GM23248 (cell line): ENCODE data around the gene CNN1. TPM values are rescaled to one million over a fixed set of nuclear protein-coding genes. Genes with fewer than 3 reads are reported as not detected.
"Not testable (repeated sequence)": the region's sequence is repeated elsewhere in the genome, so short reads cannot be mapped to it uniquely, and the experiment has no call there.

Source experiments
- DNase-seq: peaks from one replicate; pipeline ENCODE4 v3.0.0-alpha.2; 2015
- H2AFZ ChIP-seq: fragments of 200-600 bp; sonication (generic); 2 replicates; pipeline ENCODE4 v1.6.1; 2016; ENCODE audit warnings: antibody characterized with exemption
- H3F3A ChIP-seq: fragments of 200-600 bp; sonication (generic); 2 replicates; pipeline ENCODE4 v1.6.1; 2016; ENCODE audit warnings: mild to moderate bottlenecking, antibody characterized with exemption, mixed run types; ENCODE audit not compliant: insufficient read depth
- H3K27ac ChIP-seq: fragments of 200-600 bp; sonication (generic); 2 replicates; pipeline ENCODE4 v1.5.1; 2016; ENCODE audit warnings: mild to moderate bottlenecking
- H3K27me3 ChIP-seq: fragments of 200-600 bp; sonication (generic); replicated peaks from 2 replicates; pipeline ENCODE4 v1.6.1; 2016; ENCODE audit warnings: mild to moderate bottlenecking; ENCODE audit not compliant: insufficient read depth
- H3K36me3 ChIP-seq: fragments of 200-600 bp; sonication (generic); 2 replicates; pipeline ENCODE4 v1.6.1; 2016; ENCODE audit warnings: low read depth, mild to moderate bottlenecking
- H3K4me1 ChIP-seq: fragments of 200-600 bp; sonication (generic); 2 replicates; pipeline ENCODE4 v1.6.1; 2016; ENCODE audit warnings: mild to moderate bottlenecking; ENCODE audit not compliant: insufficient read depth
- H3K4me2 ChIP-seq: fragments of 200-600 bp; sonication (generic); one replicate; pipeline ENCODE4 v1.6.1; 2016; ENCODE audit warnings: mild to moderate bottlenecking; ENCODE audit not compliant: unreplicated experiment
- H3K4me3 ChIP-seq: fragments of 200-600 bp; sonication (generic); 2 replicates; pipeline ENCODE4 v1.5.1; 2016; ENCODE audit warnings: mild to moderate bottlenecking
- H3K79me2 ChIP-seq: fragments of 200-600 bp; sonication (generic); 2 replicates; pipeline ENCODE4 v1.6.1; 2016; ENCODE audit warnings: mild to moderate bottlenecking; ENCODE audit not compliant: insufficient read depth
- H3K9ac ChIP-seq: fragments of 200-600 bp; sonication (generic); 2 replicates; pipeline ENCODE4 v1.6.1; 2016; ENCODE audit warnings: mild to moderate bottlenecking
- H3K9me2 ChIP-seq: fragments of 200-600 bp; sonication (generic); 2 replicates; pipeline ENCODE4 v1.6.1; 2016; ENCODE audit warnings: mixed run types, mild to moderate bottlenecking, moderate library complexity; ENCODE audit not compliant: insufficient read depth
- H3K9me3 ChIP-seq: fragments of 200-600 bp; sonication (generic); one replicate; pipeline ENCODE4 v1.6.1; 2017; ENCODE audit warnings: low read depth
- H4K20me1 ChIP-seq: fragments of 200-600 bp; sonication (generic); 2 replicates; pipeline ENCODE4 v1.6.0; 2016; ENCODE audit not compliant: insufficient read depth
- EZH2 ChIP-seq: fragments of 200-600 bp; sonication (generic); IDR thresholded peaks from 2 replicates; pipeline ENCODE4 v1.6.1; 2018; ENCODE audit warnings: antibody characterized with exemption, mild to moderate bottlenecking; ENCODE audit not compliant: insufficient read depth, poor library complexity, severe bottlenecking
- EZH2phosphoT487 ChIP-seq: fragments of 200-600 bp; sonication (generic); IDR thresholded peaks from 2 replicates; pipeline ENCODE4 v1.6.1; 2018; ENCODE audit warnings: antibody characterized with exemption, moderate library complexity, mild to moderate bottlenecking, low read depth; ENCODE audit not compliant: insufficient read depth
- WGBS, 2 experiments: methylation state at CpG; one replicate each; pipeline ENCODE4 v1.1.6; 2015 to 2017; ENCODE audit warnings: low lambda C conversion rate in 2 of 2, low coverage in 1 of 2; ENCODE audit errors: missing lambda C conversion rate in 2 of 2; 5-methylcytosine and 5-hydroxymethylcytosine counted together
- in situ Hi-C: fragments of 300-500 bp; cut with MboI; formaldehyde crosslinking; loops from 2 replicates; pipeline ENCODE4 v1.15.0; 2020
- polyA plus RNA-seq: library from polyadenylated mRNA; unstranded; fragments of >200 nt; fragmentation: Nextera tagmentation; extraction: Ambion mirVana; gene quantifications from 2 replicates; pipeline ENCODE4 v1.2.1, GENCODE V29; 2016
- total RNA-seq: library from RNA; depleted of rRNA; stranded (reverse); fragments of >200 nt; shearing (Covaris generic); gene quantifications from 2 replicates; pipeline ENCODE4 v1.2.3, GENCODE V29; 2014

The CNN1 gene
- total and polyA plus RNA-seq, 2 experiments from 2014 or later: 27.1 to 44.5 TPM

DNA sequence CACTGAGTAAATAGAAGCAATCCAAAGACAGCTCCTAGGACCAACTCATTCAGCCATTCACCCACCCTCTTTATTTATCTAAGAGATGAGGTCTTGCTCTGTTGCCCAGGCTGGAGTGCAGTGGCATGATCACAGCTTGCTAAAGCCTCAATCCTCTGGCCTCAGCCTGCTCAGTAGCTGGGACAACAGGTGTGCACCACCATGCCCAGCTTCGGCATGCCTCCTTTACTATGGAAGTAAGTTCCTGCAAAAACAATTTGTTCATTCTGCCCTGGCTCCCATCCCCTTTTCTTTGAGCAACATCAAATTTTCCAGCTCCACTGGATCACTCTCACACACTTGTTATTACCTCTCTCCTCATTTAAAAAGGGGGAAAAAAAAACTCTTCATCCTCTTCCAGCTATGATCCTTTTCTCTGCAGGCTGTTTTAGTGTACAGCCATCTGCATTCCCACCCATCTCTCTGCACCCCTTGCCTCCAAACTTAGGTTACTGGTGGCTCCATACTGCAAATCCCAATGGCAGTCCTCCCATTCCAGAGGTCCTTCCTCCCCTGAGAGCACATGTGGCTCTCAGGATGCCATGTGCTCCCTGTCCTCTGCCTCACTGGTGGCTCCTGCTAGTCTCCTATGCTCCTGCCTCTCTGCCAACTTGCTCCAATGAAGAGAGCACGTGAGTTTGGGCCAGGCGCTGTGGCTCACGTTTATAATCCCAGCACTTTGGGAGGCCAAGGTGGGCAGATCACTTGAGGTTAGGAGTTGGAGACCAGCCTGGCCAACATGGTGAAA, 18.2 kb downstream of the CNN1 start:
- H3K27me3 ChIP-seq: no peaks in the 10 kb centered on the region
- no peak overlapping the region for H3K4me3 ChIP-seq
- no peaks in the 10 kb centered on the region for H4K20me1 ChIP-seq
- H2AFZ ChIP-seq: no peak overlapping the region
- no peak for TF ChIP-seq EZH2phosphoT487
- no peak for TF ChIP-seq EZH2
- DNase-seq: no peak
- peaks cover 47% of the 10 kb centered on the region for H3K79me2 ChIP-seq
- H3F3A ChIP-seq: peaks cover 3% of the 10 kb centered on the region; the same call in 1 of the 2 replicates
- H3K36me3 ChIP-seq: no peaks in the 10 kb centered on the region
- in situ Hi-C loops: no loop called here
- peaks cover 5% of the 10 kb centered on the region for H3K4me1 ChIP-seq
- H3K4me2 ChIP-seq: no peak overlapping the region
- no peaks in the 10 kb centered on the region for H3K9me2 ChIP-seq
- H3K9me3 ChIP-seq: no peaks in the 10 kb centered on the region
- 77 to 83% methylated on average over 4 of the region's 4 CpGs for WGBS, 2 experiments
- no peak overlapping the region; the same call in 1 of the 2 replicates for H3K9ac ChIP-seq
- H3K27ac ChIP-seq: no peak overlapping the region

DNA sequence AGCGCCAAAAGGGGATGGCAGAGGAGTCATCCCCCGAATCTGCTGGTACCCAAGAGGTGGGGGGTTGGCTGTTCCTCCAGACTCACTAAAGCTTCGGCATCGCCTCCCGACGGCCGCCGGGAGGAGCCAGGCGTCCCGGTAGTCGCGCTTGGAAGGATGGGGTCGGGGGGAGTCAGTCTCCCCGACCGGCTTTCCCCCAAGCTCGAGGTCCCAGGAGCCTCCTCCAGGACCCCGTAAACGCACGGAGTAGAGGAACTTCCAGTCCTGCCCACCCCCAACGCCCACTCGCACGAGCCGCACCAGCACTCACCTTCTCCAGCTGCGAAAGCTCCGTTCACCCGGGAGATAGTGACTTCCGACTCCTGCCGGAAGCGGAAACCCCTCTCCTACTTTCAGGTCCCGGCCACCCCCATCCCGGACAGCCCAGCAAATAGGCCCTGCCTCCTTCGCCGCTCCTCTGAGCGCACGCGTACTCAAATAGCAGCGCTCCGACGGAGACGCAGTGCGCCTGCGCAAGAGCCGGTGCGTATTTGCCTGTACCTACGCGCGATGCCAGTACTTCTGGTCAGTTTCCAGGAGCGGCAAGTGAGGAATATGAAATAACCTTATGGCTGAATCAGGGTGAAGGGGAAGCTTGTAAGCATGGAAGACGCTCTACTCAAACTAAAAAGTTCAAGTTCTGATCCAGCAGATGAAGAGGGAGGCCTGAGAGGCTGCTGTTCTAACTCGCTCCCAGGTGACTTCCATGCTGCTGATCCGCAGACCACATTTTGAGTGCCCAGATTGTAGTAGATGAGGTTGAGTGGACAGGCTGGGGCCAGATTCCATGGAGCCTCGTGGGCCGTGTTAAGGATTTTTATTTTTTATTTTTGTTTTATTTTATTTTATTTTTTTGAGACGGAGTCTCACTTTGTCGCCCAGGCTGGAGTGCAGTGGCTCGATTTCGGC, 20.5 kb downstream of the CNN1 start, which contains the start of gene ELOF1:
Gene ELOF1 (minus strand): TSS at position 350 of the 948 bp plus-strand sequence. CDS start 4,883 bp downstream, outside the sequence.
- peak within 1 kb of the TSS; percentile 80 for H3K9ac ChIP-seq
- no peaks in the 10 kb centered on the region for H3K36me3 ChIP-seq
- 3% methylated on average over 55 of the region's 57 CpGs for WGBS, 2 experiments
- peak within 1 kb of the TSS; percentile 91 for H2AFZ ChIP-seq
- peak; percentile 100 for DNase-seq
- H3K27me3 ChIP-seq: no peaks in the 10 kb centered on the region
- no peaks in the 10 kb centered on the region for H3K9me2 ChIP-seq
- H3K27ac ChIP-seq: 0 out of 2 replicates have a peak within 1 kb of the TSS, but pooled peaks have one; percentile 6
- peaks cover 3% of the 10 kb centered on the region; the same call in 1 of the 2 replicates for H3F3A ChIP-seq
- H3K4me1 ChIP-seq: peaks cover 5% of the 10 kb centered on the region
- no peaks in the 10 kb centered on the region for H3K9me3 ChIP-seq
- H3K4me2 ChIP-seq: peak within 1 kb of the TSS; percentile 82
- H3K79me2 ChIP-seq: peaks cover 47% of the 10 kb centered on the region
- no peaks in the 10 kb centered on the region for H4K20me1 ChIP-seq
- H3K4me3 ChIP-seq: peak within 1 kb of the TSS; percentile 85
- TF ChIP-seq EZH2 (no peak), EZH2phosphoT487 (no peak)
- in situ Hi-C loops: no loop called here

DNA sequence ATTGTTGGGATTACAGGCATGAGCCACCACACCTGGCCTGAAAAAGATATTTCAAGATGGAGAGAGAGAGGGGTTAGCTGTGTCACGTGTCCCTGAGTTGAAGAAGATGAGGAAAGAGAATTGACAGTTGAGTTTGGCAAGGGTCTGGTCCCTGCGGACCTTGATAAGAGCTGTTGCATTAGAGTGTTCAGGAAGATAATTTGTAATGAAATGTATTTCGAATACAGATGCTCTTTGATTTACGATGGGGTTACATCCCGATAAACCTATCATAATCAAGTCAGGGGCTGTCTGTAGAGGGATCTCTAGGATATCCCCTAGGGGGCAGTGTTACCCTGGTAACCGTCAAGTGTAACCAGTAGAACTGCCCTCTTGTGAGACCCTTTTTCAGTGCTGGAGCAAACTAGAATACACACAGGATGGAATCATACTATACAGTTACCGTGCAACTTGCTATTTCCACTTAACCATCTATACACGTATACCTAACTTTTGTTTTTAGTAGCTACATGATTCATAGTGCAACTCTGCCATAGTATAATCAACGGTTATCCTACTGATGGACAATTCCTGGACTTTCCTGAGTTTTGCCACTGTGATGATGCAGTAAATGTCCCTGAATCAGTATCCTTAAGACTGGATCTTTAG, 21.9 kb downstream of the CNN1 start:
- H2AFZ ChIP-seq: no peak overlapping the region
- H3K27ac ChIP-seq: no peak overlapping the region
- H3K4me1 ChIP-seq: peaks cover 5% of the 10 kb centered on the region
- H4K20me1 ChIP-seq: no peaks in the 10 kb centered on the region
- H3K79me2 ChIP-seq: peaks cover 35% of the 10 kb centered on the region
- no peaks in the 10 kb centered on the region for H3K27me3 ChIP-seq
- in situ Hi-C loops: no loop called here
- H3K9me2 ChIP-seq: no peaks in the 10 kb centered on the region
- peaks cover 3% of the 10 kb centered on the region; the same call in 1 of the 2 replicates for H3F3A ChIP-seq
- peak overlapping the region; percentile 29 for H3K4me2 ChIP-seq
- no peaks in the 10 kb centered on the region for H3K9me3 ChIP-seq
- peak overlapping the region; percentile 85; the same call in 1 of the 2 replicates for H3K4me3 ChIP-seq
- no peak overlapping the region for H3K9ac ChIP-seq
- peak; percentile 74 for DNase-seq
- no peaks in the 10 kb centered on the region for H3K36me3 ChIP-seq
- 19 to 23% methylated on average over 9 of the region's 9 CpGs for WGBS, 2 experiments
- TF ChIP-seq EZH2: no peak
- TF ChIP-seq EZH2phosphoT487: no peak

DNA sequence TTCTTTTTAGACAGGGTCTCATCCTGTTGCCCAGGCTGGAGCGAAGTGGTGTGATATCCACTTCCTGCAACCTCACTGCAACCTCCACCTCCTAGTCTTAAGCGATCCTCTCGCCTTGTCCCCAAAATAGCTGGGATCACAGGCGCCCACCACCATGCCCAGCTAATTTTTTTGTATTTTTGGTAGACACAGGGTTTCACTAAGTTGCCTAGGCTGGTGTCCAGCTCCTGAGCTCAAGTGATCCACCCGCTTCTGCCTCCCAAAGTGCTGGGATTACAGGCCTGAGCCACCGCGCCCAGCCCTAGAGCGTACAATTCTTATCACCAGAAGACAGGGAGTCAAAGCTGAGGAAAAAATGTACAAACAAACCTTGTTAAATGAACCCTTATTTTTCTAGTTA, 24.9 kb downstream of the CNN1 start:
- Histone ChIP-seq H3K9me2 (no peaks in the 10 kb centered on the region), H4K20me1 (no peaks in the 10 kb centered on the region), H3K79me2 (peaks cover 5% of the 10 kb centered on the region), H2AFZ (no peak overlapping the region), H3K27me3 (no peaks in the 10 kb centered on the region), H3K36me3 (no peaks in the 10 kb centered on the region), H3F3A (peaks cover 3% of the 10 kb centered on the region; the same call in 1 of the 2 replicates), H3K9ac (no peak overlapping the region), H3K4me1 (no peaks in the 10 kb centered on the region), H3K4me2 (no peak overlapping the region), H3K9me3 (no peaks in the 10 kb centered on the region), H3K27ac (no peak overlapping the region), H3K4me3 (no peak overlapping the region)
- in situ Hi-C loops: no loop called here
- no peak for DNase-seq
- no peak for TF ChIP-seq EZH2phosphoT487
- TF ChIP-seq EZH2: no peak
- WGBS, 2 experiments: 89 to 91% methylated on average over 8 of the region's 8 CpGs

DNA sequence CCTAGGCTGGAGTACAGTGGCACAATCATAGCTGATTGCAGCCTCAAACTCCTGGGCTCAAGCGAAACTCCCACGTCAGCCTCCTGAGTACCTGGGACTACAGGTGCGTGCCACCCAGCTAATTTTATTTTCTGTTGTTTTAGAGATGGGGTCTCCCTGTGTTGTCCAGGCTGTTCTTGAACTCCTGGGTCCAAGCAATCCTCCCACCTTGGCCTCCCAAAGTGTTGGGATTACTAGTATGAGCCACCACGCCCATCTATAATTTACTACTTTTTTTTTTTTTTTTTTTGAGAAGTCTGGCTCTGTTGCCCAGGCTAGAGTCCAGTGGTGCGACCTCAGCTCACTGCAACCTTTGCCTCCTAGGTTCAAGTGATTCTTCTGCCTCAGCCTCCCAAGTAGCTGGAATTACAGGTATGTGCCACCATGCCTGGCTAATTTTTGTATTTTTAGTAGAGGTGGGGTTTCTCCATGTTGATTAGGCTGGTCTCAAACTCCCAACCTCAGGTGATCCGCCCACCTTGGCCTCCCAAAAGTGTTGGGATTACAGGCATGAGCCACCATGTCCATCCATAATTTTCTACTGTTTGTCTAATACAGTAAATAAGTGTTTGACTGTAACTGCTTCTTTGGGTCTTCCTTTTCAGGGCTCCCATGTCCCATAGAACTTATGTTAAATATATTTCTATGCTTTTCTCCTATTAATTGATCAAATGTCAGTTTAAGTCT, 25.6 kb downstream of the CNN1 start:
- 93 to 94% methylated on average over 6 of the region's 6 CpGs for WGBS, 2 experiments
- in situ Hi-C loops: not testable (repeated sequence)

DNA sequence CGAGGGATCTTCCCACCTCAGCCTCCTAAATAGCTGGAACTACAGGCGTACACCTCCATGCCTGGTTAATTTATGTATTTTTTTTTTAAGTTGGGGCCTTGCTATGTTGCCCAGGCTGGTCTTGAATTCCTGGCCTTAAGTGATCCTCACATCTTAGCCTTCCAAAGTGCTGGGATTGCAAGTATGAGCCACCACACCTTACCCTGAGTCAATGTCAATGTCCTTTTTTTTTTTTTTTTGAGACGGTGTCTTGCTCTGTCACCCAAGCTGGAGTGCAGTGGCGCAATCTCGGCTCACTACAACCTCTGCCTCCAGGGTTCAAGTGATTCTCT, 27.0 kb downstream of the CNN1 start:
- H3K27me3 ChIP-seq, H4K20me1 ChIP-seq, H3K9ac ChIP-seq, H3K36me3 ChIP-seq, H3K9me2 ChIP-seq, DNase-seq, in situ Hi-C loops, H3K27ac ChIP-seq, H3K4me1 ChIP-seq, H3K4me3 ChIP-seq, H3K4me2 ChIP-seq, H3K9me3 ChIP-seq, H2AFZ ChIP-seq, H3F3A ChIP-seq, H3K79me2 ChIP-seq: not testable (repeated sequence)
- WGBS, 2 experiments: 64 to 68% methylated on average over 5 of the region's 5 CpGs

More for the DNA sequence above, 25.6 kb downstream of the CNN1 start:
- not testable (repeated sequence) for H4K20me1 ChIP-seq, DNase-seq, H3K27me3 ChIP-seq, H3K27ac ChIP-seq, H3K4me3 ChIP-seq, H3K4me2 ChIP-seq, H3K9me3 ChIP-seq, H3K36me3 ChIP-seq, H3K9ac ChIP-seq, H3F3A ChIP-seq, H3K9me2 ChIP-seq, H3K79me2 ChIP-seq, H3K4me1 ChIP-seq, H2AFZ ChIP-seq
